ENCODE results near the gene GABRA5.

Gene GABRA5

DNA sequence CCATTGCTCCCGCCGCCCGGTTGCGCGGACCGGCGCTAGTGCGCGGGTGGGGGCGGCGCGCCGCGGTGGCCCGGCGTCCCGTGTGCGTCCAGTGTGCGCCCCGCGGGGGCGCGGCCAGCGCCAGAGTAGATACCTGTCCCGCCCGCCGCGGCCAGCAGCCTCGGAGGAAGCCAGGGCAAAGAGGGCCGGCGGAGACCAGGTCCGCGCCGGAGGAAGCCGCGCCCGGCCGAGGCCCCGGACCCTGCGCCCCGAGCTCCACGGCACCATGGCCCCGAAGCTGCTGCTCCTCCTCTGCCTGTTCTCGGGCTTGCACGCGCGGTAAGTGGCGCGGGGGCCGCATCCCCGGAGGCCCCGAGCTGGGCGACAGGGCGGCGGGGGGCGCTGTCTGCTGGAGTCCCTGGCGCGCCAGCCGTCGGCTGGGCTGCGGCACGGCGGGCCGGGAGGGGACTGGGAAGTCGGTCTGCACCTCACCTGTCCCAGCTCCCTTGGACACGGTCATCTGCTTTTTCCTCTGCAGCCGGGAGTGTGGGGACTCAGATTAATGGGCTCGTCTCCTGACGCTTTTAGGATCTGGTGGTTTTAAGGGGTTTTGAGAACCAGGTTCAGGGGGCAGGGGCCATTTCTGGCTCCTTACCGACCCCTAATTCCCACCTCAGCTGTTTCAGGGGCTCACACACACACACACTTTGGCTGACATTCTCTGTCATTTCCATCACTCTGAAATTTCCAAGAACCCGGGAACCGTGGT is 104.6 kb downstream of the GABRA5 start:
- no peak for TF ChIP-seq ZNF274 (IDR thresholded peaks at IDR 0.05; ENCODE audit: low read depth, low read length)
- H3K4me3 ChIP-seq (ENCODE audit: low read length) = no peak overlapping the region

DNA sequence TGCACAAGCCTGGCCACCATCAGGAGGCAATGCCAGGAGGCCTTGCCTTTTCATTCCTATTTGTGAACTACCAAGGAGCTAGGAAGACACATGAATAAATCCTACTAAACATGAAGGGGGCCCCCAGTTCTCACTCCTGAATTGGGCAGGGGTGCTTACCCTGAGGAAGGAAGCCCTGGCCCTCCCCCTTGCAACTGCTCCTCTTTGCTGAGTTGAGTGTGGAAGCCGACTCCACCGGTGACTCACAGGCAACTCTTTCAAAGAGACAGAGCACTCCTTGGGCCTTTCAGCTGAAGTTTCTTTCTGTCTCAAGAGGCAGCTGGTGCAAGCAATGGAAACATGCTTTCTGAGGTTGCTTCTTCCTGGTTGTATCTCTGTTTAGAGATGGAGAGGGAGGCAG is 105.8 kb downstream of the GABRA5 start:
- no peak overlapping the region for H3K4me3 ChIP-seq (ENCODE audit: low read length)
- TF ChIP-seq ZNF274 (IDR thresholded peaks at IDR 0.05; ENCODE audit: low read depth, low read length) = no peak

DNA sequence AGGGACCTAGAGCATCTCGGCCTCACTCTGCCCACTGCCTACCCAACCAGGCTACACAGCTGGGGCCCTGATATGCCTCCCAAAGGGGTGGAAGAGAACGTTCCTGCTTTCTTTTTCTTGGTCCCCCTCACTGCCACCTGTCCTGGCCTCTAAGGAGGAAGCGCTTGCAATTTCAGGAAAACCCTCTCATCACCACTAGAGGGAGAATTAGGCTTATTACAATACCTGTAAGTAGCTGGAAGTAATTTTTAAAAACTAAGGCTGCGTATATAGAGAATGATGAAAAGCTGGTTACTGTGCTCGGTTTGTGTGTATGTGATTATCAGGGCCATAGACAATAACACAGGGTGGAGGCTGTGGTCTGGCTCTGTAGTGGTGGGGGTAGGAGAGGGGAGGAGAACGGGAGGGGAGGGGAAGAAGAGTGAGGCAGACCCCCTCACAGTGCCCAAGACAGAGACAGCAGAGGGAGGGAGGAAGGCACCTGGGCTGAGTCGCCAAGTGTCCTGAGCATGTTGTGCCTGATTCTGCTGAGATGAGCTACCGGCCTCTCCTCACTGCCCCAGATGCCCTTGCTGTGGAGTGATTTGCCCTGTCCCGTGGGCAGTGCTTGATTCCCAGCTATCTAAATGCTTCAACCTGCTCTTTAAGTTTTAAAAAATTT is 107.4 kb downstream of the GABRA5 start:
- TF ChIP-seq ZNF274 (IDR thresholded peaks at IDR 0.05; ENCODE audit: low read depth, low read length) = no peak

DNA sequence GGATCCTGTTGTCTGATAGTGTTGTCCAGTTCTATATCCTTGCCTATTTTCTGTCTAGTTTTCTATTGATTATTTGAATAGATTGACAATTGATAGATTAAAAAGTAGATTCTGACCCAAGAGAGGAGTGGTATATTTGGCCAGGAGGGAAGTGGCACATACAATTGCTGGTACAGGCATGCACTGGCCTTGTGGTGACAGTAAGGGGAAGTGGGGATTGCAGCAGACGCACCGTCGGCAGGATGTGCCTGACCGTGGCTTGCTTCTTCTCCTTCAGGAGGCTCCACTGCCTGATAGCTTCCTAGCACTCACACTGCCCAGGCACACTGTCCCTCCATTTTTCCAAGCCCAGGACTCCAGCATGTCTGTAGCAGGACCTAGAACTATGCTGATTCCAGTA is 114.6 kb downstream of the GABRA5 start:
- no peak overlapping the region for H3K4me3 ChIP-seq (ENCODE audit: low read length)
- no peak for TF ChIP-seq ZNF274 (IDR thresholded peaks at IDR 0.05; ENCODE audit: low read depth, low read length)

More for the DNA sequence above, 107.4 kb downstream of the GABRA5 start:
- H3K4me3 ChIP-seq (ENCODE audit: low read length) = no peak overlapping the region

DNA sequence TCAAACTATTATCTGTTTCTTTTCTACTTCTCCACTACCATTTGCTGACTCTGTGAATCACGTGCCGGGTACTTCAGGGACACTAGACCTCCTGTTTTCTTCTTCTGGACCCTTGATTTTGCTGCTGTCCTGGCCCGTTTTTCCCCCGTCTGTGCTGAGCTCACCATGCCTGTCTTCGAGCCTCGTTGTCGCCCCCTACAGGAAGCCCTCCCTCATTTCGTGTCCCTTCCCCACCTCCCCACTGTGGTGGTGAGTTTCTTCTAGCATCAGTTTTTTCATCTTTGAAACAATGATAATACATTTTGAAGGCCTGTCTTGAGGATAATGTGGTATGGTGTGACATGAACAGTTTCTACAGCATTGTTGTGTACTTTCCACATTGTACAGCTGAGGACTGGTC is 117.0 kb downstream of the GABRA5 start:
- no peak for TF ChIP-seq ZNF274 (IDR thresholded peaks at IDR 0.05; ENCODE audit: low read depth, low read length)
- H3K4me3 ChIP-seq (ENCODE audit: low read length) = no peak overlapping the region

DNA sequence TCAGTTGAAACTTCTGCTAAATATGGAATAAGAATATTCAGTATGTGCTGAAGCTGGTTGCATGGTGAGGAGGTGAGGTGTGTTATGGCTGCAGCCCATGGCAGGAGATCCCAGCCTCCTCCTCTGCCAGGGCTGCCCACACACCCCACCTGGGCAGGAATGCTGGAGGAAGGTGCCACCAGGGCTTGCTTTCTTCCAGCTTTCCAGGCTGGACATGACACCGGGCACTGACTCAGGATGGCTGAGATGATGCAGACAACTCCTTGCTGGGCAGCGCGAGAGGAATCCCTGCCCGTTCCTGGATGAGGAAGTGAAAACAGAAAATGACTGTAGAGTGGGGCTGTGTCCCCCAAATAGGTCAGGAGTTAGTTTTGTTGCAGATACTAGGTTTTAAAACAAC is 118.2 kb downstream of the GABRA5 start:
- no peak overlapping the region for H3K4me3 ChIP-seq (ENCODE audit: low read length)
- TF ChIP-seq ZNF274 (IDR thresholded peaks at IDR 0.05; ENCODE audit: low read depth, low read length) = no peak

DNA sequence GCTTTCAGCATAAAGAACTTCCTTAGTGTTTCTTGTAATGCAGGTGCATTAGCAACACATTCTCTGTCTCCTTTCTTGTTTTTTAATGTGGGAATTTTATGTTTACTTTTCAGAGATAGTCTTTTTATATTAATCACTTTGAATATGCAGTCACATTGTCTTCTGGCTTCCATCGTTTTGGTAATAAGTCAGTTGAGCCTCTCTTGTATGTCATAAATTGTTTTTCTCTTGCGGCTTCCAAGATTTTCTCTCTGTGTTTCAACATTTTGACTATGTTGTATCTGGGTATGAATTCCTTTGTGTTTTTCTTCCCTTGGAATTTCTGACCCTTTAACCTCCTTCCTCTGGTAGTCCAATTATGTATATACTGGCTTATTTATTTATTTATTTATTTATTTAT is 129.4 kb downstream of the GABRA5 start:
- H3K4me3 ChIP-seq (ENCODE audit: low read length) = no peak overlapping the region
- no peak for TF ChIP-seq ZNF274 (IDR thresholded peaks at IDR 0.05; ENCODE audit: low read depth, low read length)
